ENCODE measurements around the gene OR2T12.
"Not testable (repeated sequence)": the region's sequence is repeated elsewhere in the genome, so short reads cannot be mapped to it uniquely, and the experiment has no call there.

The OR2T12 gene

GRCh38 chr1:248303324-248303723 lies at the start of gene OR2T12:
Gene OR2T12 (minus strand): TSS chr1:248303424. CDS start chr1:248295578, 7,846 bp downstream.
- no peak for DNase-seq (ENCODE audit: low read depth in 2 of 2)

GRCh38 chr1:248348475-248348874 lies 45.3 kb upstream of the OR2T12 start, which contains the start of gene OR14C36:
Gene OR14C36 (plus strand): TSS chr1:248348775. CDS start chr1:248348775, 0 bp downstream.
- no peak for DNase-seq (ENCODE audit: low read depth in 2 of 2)

- no peak for DNase-seq (ENCODE audit: low read depth in 2 of 2)
Measured at GRCh38 chr1:248343451-248343850, 40.2 kb upstream of the OR2T12 start.

- DNase-seq (ENCODE audit: low read depth in 2 of 2): no peak
Measured at GRCh38 chr1:248324468-248324867, 21.2 kb upstream of the OR2T12 start, which contains the start of gene OR2M7. Gene OR2M7 (minus strand): TSS chr1:248324568. CDS start chr1:248324568, 0 bp downstream.

GRCh38 chr1:248316796-248317195 lies 13.6 kb upstream of the OR2T12 start:
- DNase-seq (ENCODE audit: low read depth in 2 of 2): no peak

GRCh38 chr1:248306740-248307139 lies 3.5 kb upstream of the OR2T12 start:
- DNase-seq (ENCODE audit: low read depth in 2 of 2): not testable (repeated sequence)

- DNase-seq (ENCODE audit: low read depth in 2 of 2): no peak
Measured at GRCh38 chr1:248306103-248306502, 2.9 kb upstream of the OR2T12 start.

GRCh38 chr1:248305672-248306071 lies 2.4 kb upstream of the OR2T12 start:
- DNase-seq (ENCODE audit: low read depth in 2 of 2): not testable (repeated sequence)

GRCh38 chr1:248288391-248288790 lies 14.8 kb downstream of the OR2T12 start:
- no peak for DNase-seq (ENCODE audit: low read depth in 2 of 2)

GRCh38 chr1:248277876-248278275 lies 25.3 kb downstream of the OR2T12 start, which contains the start of gene OR2T33:
Gene OR2T33 (minus strand): TSS chr1:248277976. CDS start chr1:248273814, 4,162 bp downstream.
- no peak for DNase-seq (ENCODE audit: low read depth in 2 of 2)

- not testable (repeated sequence) for DNase-seq (ENCODE audit: low read depth in 2 of 2)
Measured at GRCh38 chr1:248273225-248273624, 30.0 kb downstream of the OR2T12 start.

GRCh38 chr1:248268178-248268577 lies 35.0 kb downstream of the OR2T12 start:
- DNase-seq (ENCODE audit: low read depth in 2 of 2): no peak

- DNase-seq (ENCODE audit: low read depth in 2 of 2): not testable (repeated sequence)
Measured at GRCh38 chr1:248259309-248259708, 43.9 kb downstream of the OR2T12 start.

- no peak for DNase-seq (ENCODE audit: low read depth in 2 of 2)
Measured at GRCh38 chr1:248243204-248243603, 60.0 kb downstream of the OR2T12 start.
